DMS 273 (cell line): ENCODE measurements around the gene MIA.
"Not testable (repeated sequence)": the region's sequence is repeated elsewhere in the genome, so short reads cannot be mapped to it uniquely, and the experiment has no call there.

Source experiments
- DNase-seq: peaks from one replicate; lab custom pipeline; 2025; ENCODE audit not compliant: unreplicated experiment; lab: John Stamatoyannopoulos, UW

The MIA gene

DNA sequence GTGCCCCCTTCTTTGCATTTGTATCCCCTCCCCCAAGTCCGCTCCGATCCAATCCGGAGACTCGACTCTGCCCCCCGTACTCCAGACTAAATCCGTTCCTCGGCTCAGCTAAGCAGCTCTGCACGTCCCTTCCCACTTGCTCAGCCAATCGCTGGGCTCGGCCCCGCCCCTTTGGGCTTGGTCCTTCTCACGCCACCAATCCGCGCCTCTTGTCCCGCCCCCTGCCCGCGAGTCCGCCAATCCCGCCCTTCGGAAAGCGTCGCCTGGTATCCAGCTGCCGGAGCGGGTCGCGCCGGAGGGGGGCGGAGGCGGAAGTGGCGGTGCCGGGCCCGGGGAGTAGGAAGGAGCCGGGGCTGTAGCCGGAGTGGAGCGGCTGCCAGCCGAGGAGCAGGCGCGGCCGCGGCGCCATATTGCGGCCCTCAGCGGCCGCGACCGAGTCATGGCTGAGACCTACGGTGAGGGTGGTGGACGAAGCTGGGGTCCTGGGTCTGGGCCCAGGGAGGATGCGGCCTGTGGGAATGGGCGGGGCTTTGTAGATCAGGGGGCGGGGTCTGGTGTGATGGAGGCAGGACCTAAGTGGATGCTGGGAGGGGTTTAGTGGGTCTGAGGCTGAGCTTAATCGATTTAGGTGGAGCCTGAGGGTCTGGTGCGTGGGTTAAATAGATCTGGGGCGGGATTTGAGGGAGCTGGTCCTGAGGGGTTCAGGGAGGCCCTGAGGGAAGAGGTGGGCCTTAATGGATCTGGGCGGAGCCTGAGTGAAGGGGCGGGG, 2.8 kb downstream of the MIA start, which contains the start of gene RAB4B:
RAB4B (plus strand) TSS at position 311 of the 769 bp plus-strand sequence; CDS start at position 440, 129 bp downstream.
- DNase-seq = peak; percentile 100

DNA sequence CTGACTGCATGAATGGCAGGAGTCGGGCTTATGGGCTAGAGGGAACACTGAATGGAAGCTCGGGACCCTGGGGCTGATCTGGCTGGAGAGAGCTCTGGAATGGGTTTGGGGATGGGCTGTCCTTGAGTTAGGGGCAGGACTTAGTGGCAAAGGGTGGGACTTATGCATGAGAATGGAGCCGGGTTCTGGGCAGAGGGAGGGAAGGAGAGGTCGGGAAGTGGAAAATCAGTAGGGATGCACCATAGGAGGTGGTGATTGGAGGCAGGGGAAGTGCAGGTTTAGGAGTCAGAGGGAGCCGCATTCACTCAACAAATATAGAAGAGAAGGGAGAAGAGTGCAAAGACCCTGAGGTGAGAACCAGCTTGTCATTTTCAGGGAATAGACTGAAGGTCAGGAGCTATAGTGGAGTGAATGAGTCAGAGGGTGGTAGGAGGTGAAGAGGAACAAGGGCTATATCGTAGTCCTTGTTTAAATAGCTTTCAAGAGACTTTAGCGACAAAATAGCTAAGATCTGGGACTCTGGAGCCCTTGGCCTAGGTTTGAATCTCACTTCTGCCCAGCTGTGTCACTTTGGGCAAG, 3.5 kb downstream of the MIA start:
- DNase-seq = no peak

DNA sequence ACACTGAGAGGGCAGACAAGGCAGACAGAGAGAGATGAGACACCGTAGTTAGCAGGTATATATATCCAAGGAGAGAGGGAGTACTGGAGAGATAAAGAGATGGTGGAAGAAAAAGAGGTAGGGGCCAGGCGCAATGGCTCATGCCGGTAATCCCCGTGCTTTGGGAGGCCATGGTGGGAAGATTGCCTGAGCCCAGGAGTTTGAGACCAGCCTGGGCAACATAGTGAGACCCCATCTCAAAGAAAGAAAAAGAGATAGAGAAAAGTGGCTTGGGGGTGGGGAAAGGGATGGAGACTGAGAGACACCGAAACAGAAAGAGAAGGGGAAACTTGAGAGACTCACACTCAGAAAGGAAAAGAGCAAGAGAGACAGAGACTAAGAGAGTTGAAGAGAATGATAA, 5.3 kb downstream of the MIA start:
- DNase-seq = no peak

DNA sequence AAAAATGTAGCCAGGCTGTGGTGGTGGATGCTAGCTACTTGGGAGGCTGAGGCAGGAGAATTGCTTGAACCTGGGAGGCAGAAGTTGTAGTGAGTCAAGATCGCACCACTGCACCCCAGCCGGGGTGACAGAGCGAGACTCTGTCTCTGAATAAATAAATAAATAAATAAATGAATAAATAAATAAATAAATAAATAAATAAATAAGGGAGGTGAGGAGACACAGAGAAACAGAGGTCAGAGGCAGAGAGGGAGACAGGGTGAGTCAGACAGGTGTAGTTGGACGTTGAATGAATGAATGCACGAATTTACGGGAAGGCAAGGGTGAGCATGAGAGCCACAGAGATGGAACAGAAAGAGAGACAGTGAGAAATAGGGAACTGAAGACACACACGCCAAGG, 5.8 kb downstream of the MIA start:
- no peak for DNase-seq

DNA sequence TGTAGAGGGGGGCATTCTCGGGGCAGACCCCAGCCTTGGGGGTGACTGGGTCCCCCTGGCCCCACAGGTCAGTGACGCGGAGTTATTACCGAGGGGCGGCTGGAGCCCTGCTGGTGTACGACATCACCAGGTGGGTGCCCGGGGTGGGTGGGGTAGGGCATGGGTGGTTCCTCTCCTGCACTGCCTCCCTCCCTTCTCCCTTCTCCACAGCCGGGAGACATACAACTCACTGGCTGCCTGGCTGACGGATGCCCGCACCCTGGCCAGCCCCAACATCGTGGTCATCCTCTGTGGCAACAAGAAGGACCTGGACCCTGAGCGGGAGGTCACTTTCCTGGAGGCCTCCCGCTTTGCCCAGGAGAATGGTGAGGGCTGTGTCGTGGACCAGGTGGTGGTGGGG, 8.4 kb downstream of the MIA start:
- DNase-seq = no peak

DNA sequence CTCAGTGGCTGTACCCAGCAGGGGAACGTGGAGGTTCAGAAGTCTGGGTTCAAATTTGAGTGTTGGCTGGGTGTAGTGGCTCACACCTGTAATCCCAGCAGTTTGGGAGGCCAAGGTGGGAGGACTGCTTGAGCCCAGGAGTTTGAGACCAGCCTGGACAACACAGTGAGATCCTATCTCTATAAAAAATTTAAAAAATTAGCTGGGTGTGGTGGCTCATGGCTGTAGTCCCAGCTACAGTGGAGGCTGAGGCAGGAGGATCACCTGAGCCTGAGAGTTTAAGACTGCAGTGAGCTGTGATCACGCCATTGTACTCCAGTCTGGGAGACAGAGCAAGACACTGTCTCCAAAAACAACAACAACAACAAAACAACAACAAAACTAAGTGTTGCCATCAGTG, 8.8 kb downstream of the MIA start:
- not testable (repeated sequence) for DNase-seq

DNA sequence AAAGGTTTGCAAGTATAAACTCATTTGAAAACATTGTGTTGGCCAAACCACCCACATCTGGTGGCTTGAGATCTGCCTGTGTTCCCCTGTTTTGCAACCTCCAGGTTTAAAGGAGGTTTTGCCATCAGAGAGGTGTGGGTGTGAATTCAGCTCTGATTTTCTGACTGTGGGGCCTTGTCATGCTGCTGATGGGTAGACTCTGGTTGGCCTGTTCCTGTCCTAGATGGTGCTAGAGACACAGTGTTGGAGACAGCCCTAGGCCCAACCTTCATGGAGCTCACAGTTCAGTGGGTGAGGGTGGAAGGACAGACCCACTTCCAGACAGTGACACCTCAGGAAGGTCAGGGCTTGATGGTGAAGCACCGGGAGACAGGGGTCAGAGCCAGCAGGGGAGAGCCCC, 10.2 kb downstream of the MIA start:
- no peak for DNase-seq

DNA sequence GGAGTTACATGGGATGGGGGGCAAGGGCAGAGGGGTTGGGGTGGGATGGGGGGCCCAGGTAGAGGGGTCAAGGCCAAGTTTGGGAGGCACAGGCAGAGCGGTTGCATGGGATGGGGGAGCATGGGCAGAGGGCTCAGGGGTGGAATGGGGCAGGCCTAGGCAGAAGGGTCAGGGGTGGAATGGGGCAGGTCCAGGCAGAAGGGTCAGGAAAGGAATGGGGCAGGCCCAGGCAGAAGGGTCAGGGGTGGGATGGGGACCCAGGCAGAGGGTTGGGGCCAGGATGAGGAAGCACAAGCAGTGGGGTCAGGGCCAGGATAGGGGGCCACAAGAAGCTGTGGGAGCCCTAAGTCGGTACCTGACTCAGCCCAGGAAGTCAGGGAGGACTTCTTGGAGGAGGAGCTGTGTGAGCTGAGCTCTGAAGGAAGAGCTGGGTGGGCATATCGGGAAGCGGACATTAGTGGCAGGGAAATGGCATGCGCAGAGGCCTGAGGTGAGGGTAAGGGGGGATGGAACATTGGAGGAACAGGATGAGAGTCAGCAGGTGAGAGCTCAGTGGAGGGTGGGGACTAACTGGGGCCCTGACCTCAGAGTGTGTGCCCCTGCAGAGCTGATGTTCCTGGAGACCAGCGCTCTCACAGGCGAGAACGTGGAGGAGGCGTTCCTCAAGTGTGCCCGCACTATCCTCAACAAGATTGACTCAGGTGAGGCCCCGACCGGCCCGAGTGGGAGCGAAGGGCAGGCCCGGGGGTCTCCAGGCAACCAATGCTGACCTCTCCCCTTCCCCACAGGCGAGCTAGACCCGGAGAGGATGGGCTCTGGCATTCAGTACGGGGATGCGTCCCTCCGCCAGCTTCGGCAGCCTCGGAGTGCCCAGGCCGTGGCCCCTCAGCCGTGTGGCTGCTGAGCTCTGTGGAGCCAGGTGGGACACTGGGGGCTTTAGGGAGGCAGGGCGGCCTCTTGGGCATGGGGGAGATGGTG, 11.0 kb downstream of the MIA start:
- DNase-seq = no peak

DNA sequence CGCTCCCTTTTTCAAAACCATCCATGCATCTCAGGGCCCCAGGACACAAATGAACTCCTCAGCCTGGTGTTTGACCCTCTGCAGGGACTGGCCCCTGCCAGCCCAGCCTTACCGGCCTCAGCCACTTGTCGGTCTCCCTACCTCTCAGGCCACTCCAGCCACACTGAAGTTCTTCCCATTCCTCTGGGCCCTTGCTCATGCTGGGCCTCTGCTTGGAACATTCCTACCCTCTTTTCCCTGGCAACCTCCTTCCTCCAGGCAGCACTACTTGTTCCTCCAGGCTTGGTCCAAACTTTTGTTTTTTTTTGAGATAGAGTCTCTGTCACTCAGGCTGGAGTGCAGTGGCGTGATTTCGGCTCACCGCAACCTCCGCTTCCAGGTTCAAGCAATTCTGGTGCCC, 16.0 kb downstream of the MIA start:
- DNase-seq = no peak

DNA sequence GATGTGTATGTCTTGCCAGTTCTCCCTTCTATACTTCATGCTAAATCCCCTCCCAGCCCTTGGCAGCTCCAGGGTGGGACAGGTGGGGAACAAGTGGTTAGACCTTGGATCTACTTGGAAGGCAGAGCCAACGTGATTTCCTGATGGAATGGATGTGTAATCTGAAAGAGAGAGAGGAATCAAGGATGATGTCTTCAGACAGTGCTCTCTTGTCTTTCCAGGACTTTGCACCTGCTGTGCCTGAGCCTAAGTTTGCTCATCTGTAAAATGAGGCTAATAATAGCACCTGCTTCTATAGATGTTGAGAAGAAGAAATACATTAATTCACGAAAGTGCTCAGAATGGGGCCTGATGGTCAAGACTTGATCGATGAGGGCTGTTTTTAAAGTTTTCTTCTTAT, 16.7 kb downstream of the MIA start:
- DNase-seq = no peak

DNA sequence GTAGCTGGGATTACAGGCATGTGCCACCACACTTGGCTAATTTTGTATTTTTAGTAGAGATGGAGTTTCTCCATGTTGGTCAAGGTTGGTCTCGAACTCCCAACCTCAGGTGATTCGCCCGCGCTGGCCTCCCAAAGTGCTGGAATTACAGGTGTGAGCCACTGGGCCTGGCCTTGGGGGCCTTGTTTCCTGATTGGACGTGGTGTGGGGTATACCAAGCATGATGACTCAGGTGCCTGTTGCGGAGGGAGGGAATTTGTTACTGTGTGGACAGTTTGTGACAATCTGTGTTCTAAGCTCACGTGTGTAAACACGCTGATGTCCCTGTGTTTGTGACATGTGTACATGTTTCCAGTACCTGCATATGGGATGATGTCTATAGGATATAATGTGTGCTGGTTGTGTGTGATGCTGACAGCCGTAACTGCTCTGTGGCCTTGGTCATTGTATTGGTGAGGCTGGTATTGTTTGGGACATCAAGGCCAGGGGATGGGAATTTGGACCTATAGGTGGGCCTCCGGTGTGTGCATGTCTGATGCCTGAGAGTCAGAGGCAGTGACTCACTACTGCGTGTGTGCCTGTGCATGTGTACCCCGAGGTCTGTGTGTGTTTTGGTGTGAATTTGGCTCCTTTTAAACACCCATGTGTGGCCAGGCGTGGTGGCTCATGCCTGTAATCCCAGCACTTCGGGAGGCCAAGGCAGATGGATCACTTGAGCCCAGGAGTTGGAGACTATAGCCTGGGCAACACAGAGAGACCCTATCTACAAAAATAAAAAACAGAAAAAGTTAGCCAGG, 22.0 kb downstream of the MIA start:
- DNase-seq = no peak

DNA sequence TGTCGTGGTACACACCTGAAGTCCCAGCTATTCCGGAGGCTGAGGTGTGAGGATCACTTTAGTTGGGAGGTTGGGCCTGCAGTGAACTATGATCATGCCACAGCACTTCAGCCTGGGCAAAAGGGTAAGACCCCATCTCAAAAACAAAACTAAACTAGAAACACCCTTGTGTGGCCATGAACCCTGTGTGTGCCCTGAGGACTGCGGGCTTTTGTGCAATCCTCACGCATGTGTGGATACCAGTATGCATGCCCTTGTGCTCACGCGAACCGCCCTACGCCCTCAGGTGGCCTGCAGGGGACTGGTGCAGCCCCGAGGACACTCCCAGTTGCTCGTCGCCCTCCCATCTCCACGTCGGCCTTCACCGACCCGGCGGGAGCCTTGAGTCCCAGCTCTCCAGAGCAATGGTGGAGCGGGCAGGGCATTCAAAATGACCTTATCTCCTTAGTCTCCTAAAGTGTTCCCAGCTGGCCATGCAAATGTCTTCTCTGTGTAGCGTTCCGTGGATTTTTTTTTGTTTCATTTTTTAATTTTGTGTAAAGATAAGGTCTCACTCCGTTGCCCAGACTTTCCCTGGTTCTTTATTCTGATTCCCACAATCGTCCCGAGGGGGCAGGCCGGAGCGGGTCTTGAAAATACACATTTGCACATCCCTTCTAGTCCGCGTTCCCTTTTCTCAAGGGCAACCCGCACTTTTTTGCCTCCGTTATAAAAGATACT, 22.8 kb downstream of the MIA start:
- peak; percentile 64 for DNase-seq

DNA sequence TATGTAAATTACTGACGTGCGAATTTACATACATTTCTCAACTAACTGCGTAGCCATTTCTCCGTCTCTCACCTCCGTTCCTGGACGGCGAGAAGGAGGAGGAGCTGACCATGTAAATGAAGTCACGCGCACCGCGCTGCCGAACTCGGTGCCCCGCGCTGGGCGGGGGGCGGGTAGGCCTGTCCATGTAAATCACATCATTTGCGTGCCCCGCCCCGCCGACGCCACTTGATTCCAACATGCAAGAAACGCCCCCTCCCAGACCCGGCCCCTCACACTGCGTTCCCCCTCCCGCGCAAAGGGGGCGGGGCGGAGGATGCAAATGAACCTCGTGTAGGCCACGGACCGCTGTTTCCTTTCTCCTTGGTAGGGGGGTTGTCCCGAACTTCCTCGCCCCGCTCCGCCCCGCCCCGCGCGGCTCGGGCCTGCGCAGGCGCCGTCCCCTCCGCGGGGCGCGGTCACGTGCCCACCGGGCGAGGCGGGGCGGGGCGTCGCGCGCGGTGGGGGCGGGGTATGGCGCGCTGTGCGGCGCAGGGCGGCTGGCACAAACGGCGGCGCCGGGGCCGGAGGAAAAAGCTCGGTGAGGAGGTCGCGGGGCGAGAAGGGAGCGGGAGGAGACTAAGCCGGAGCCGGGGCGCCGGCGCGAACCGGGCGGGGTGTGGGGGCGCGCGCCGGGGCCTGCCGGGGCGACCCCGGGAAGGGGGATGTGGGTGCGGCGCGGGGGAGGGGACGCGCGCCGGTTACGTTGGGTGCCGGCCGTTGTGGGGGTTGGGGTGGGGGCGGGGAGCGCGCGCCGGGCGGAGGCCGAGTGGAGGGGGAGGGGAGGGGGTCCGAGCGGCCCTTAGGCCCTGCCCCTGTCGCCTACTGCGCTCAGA, 23.6 kb downstream of the MIA start, which contains the start of gene EGLN2:
EGLN2 (plus strand) TSS at position 509 of the 875 bp plus-strand sequence. CDS start 1,382 bp downstream, outside the sequence.
- peak; percentile 100 for DNase-seq

DNA sequence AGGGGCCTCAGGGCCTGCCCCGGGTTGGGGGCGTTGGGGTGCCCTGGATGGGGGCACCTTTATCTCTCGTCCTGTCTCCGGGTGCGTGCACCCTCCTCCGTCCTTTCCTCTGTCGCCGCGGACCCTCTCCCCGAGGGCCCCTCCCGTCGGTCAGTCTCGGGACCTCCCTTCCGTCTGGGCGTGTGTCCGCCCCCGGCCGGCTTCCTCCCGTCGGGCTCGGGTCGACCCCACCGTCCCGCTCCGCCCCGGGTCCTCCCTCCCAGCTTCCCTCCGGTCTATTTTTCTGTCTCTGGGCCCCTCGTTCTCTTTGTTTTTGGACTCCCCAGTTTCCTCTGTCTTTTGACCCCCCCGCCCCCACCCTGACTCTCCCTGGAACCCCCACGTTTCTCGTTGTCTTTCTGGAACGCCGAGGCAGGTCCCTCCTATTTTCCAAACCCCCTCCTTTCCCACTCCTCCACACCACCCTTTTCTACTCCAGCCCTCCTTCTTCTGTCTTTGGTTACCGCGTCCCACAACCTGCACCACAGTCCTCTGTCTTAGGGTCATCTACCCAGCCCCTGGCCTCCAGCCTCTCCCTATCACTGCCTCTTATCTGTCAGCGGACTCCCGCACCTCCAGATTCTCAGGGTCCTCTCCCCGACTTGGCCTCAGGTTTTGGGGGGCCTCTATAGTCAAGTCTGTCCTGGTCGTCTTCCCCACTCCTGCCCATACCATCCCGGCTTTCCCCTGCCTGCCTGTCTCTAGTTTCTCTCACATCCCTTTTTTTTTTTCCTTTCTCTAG, 24.4 kb downstream of the MIA start:
- peak; percentile 52 for DNase-seq

DNA sequence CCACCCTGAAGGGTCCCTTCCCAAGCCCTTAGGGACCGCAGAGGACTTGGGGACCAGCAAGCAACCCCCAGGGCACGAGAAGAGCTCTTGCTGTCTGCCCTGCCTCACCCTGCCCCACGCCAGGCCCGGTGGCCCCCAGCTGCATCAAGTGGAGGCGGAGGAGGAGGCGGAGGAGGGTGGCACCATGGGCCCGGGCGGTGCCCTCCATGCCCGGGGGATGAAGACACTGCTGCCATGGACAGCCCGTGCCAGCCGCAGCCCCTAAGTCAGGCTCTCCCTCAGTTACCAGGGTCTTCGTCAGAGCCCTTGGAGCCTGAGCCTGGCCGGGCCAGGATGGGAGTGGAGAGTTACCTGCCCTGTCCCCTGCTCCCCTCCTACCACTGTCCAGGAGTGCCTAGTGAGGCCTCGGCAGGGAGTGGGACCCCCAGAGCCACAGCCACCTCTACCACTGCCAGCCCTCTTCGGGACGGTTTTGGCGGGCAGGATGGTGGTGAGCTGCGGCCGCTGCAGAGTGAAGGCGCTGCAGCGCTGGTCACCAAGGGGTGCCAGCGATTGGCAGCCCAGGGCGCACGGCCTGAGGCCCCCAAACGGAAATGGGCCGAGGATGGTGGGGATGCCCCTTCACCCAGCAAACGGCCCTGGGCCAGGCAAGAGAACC, 25.1 kb downstream of the MIA start:
- no peak for DNase-seq

DNA sequence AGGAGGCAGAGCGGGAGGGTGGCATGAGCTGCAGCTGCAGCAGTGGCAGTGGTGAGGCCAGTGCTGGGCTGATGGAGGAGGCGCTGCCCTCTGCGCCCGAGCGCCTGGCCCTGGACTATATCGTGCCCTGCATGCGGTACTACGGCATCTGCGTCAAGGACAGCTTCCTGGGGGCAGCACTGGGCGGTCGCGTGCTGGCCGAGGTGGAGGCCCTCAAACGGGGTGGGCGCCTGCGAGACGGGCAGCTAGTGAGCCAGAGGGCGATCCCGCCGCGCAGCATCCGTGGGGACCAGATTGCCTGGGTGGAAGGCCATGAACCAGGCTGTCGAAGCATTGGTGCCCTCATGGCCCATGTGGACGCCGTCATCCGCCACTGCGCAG, 25.7 kb downstream of the MIA start:
- DNase-seq = no peak

DNA sequence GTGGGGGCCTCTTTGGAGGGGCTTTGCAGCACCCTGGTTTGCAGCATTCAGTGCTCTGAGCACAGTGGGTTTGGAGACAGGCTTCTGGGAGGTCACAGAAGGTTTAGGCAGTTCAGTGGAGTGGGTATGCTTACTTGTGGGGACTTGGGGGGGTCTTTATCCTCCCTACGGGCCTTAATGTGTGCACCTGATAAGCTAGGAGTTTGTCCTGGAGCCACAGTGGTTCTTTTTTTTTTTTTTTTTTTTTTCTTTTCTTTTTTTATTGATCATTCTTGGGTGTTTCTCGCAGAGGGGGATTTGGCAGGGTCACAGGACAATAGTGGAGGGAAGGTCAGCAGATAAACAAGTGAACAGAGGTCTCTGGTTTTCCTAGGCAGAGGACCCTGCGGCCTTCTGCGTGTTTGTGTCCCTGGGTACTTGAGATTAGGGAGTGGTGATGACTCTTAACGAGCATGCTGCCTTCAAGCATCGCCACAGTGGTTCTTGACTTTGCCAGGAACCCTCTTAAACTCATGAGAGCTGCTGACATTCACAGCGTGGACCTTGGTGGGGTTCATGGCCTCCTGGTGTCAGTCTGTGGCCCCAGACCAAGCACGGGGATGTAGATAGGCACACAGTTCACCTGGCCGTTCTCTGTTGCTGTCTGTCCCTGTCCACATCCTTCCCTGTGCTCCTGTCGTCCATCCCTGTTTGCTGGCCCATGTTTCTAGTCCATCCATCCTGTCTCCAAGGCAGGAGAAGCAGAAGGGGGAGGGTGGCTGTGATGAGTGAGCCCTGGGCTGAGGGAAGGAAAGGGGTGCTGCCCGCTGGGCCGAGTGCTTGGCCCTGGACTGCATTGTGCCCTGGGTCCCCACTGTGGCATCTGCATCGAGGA, 26.3 kb downstream of the MIA start:
- DNase-seq = no peak
